ENCODE results near the gene SERGEF.

Gene SERGEF

DNA sequence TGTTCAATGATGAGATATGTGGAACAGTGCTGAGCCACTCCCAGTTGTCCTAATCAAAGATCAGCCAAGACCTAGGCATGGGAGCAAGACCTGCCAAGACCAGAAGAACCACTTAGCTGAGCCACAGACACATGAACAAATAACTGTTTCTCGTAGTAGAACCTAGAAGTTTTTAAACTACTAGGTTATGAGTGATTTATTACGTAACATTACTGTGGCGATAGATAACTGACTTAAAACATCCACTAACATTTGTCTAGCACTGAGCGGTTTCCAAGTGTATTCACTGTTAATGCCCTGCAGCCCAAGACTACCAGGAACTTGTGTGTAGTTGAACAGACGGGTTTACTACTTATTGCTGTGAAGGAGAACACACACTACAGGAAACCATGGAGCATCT, 120.4 kb downstream of the SERGEF start:
- Histone ChIP-seq H3K4me3 (ENCODE audit: insufficient read length, low read depth) (no peak overlapping the region), H3K4me1 (ENCODE audit: insufficient read depth, insufficient read length) (no peaks in the 10 kb centered on the region), H3K9me3 (ENCODE audit: insufficient read depth, low read length) (no peaks in the 10 kb centered on the region), H3K27me3 (ENCODE audit: insufficient read depth, insufficient read length) (no peaks in the 10 kb centered on the region), H3K36me3 (ENCODE audit: insufficient read depth, insufficient read length, low read length) (no peaks in the 10 kb centered on the region), H3K9ac (ENCODE audit: insufficient read length, low read depth) (no peak overlapping the region)
- TF ChIP-seq YY1 (IDR thresholded peaks at IDR 0.05; ENCODE audit: insufficient read depth, insufficient read length), result no peak
- TF ChIP-seq ZNF274 (IDR thresholded peaks at IDR 0.05; ENCODE audit: low read depth, low read length), result no peak
- no peak for TF ChIP-seq SUZ12 (IDR thresholded peaks at IDR 0.05; ENCODE audit: extremely low read depth, insufficient read depth, insufficient read length)
- DNase-seq (ENCODE audit: low read depth, low spot score), result no peak

DNA sequence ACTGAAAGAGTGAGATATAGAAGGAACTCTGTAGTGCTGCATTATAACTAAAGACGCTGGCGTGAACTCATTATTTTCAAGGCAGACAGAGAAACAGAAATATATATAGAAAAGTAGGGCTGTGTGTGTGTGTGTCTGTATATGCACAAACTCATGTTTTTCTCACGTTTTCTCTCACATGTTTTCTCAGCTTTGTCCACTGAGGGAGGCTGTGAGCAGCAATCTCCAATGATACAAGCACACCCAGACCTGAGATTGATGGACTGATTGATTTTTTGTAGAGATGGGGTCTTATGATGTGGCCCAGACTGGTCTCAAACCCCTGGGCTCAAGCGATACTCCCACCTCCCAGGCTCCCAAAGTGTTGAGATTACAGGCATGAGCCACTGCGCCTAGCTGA, 122.5 kb downstream of the SERGEF start:
- no peak for DNase-seq (ENCODE audit: low read depth, low spot score)
- H3K4me3 ChIP-seq (ENCODE audit: insufficient read length, low read depth), result no peak overlapping the region
- H3K27me3 ChIP-seq (ENCODE audit: insufficient read depth, insufficient read length), result no peaks in the 10 kb centered on the region
- TF ChIP-seq ZNF274 (IDR thresholded peaks at IDR 0.05; ENCODE audit: low read depth, low read length) (no peak), YY1 (IDR thresholded peaks at IDR 0.05; ENCODE audit: insufficient read depth, insufficient read length) (no peak), SUZ12 (IDR thresholded peaks at IDR 0.05; ENCODE audit: extremely low read depth, insufficient read depth, insufficient read length) (no peak)
- no peaks in the 10 kb centered on the region for H3K9me3 ChIP-seq (ENCODE audit: insufficient read depth, low read length)
- H3K4me1 ChIP-seq (ENCODE audit: insufficient read depth, insufficient read length), result no peaks in the 10 kb centered on the region
- no peak overlapping the region for H3K9ac ChIP-seq (ENCODE audit: insufficient read length, low read depth)
- H3K36me3 ChIP-seq (ENCODE audit: insufficient read depth, insufficient read length, low read length), result no peaks in the 10 kb centered on the region

DNA sequence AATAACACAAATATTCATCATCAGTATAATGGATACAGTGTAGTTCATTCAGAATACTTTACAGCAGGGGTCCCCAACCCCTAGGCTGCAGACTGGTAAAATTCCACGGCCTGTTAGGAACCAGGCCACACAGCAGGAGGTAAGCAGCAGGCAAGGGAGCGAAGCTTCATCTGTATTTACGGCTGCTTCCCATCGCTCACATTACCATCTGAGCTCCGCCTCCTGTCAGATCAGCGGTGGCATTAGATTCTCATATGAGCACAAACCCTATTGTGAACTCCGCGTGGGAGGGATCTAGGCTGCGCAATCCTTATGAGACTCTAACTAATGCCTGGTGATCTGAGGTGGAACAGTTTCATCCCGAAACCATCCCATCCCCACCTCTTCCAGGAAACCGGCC, 125.1 kb downstream of the SERGEF start:
- H3K27me3 ChIP-seq (ENCODE audit: insufficient read depth, insufficient read length), result no peaks in the 10 kb centered on the region
- no peak for DNase-seq (ENCODE audit: low read depth, low spot score)
- H3K4me3 ChIP-seq (ENCODE audit: insufficient read length, low read depth), result no peak overlapping the region
- H3K4me1 ChIP-seq (ENCODE audit: insufficient read depth, insufficient read length), result no peaks in the 10 kb centered on the region
- no peaks in the 10 kb centered on the region for H3K9me3 ChIP-seq (ENCODE audit: insufficient read depth, low read length)
- no peaks in the 10 kb centered on the region for H3K36me3 ChIP-seq (ENCODE audit: insufficient read depth, insufficient read length, low read length)
- no peak for TF ChIP-seq YY1 (IDR thresholded peaks at IDR 0.05; ENCODE audit: insufficient read depth, insufficient read length)
- TF ChIP-seq SUZ12 (IDR thresholded peaks at IDR 0.05; ENCODE audit: extremely low read depth, insufficient read depth, insufficient read length), result no peak
- TF ChIP-seq ZNF274 (IDR thresholded peaks at IDR 0.05; ENCODE audit: low read depth, low read length), result no peak
- H3K9ac ChIP-seq (ENCODE audit: insufficient read length, low read depth), result no peak overlapping the region

DNA sequence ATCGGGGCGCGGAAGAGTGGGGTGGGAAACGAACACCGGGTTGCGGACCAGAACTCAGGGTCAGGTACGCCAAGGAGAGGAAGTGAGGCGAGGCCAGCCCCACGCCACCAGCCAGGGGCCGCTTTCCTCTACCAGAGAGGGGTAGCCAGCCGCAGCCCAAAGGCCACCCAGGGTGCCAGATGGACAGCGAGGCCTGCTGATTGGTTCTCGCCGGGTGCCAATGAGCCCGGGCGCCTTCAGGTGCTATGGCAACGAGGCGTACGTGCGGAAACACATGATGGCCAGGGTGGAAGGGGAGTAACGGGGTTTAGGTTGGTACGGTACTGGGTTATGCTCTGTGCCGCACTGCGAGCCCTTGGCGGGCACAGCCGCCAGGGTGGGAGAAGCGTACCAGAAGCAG, 128.9 kb downstream of the SERGEF start:
- Histone ChIP-seq H3K36me3 (ENCODE audit: insufficient read depth, insufficient read length, low read length) (no peaks in the 10 kb centered on the region), H3K9ac (ENCODE audit: insufficient read length, low read depth) (no peak overlapping the region), H3K4me3 (ENCODE audit: insufficient read length, low read depth) (no peak overlapping the region), H3K4me1 (ENCODE audit: insufficient read depth, insufficient read length) (no peaks in the 10 kb centered on the region), H3K9me3 (ENCODE audit: insufficient read depth, low read length) (no peaks in the 10 kb centered on the region), H3K27me3 (ENCODE audit: insufficient read depth, insufficient read length) (no peaks in the 10 kb centered on the region)
- no peak for DNase-seq (ENCODE audit: low read depth, low spot score)
- no peak for TF ChIP-seq ZNF274 (IDR thresholded peaks at IDR 0.05; ENCODE audit: low read depth, low read length)
- no peak for TF ChIP-seq SUZ12 (IDR thresholded peaks at IDR 0.05; ENCODE audit: extremely low read depth, insufficient read depth, insufficient read length)
- TF ChIP-seq YY1 (IDR thresholded peaks at IDR 0.05; ENCODE audit: insufficient read depth, insufficient read length), result no peak

DNA sequence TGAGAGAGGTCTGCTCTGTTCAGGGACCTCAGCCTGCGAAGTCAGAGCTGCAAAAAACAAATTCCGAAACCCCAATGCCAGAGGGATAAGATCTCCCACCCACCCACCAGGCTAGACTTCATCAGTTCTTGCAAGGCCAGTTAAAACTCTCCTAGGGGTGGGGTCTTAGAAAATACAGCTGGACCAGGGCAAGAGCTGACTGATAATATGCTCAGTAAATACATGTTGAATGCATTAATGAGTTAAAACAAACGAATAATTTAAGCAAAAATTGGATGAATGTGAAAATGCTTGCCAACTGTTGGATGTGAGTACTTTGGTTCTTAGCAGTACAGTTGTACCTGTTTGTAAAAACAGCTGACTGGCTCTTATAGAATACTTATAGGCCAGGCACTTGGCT, 129.8 kb downstream of the SERGEF start:
- H3K27me3 ChIP-seq (ENCODE audit: insufficient read depth, insufficient read length), result no peaks in the 10 kb centered on the region

DNA sequence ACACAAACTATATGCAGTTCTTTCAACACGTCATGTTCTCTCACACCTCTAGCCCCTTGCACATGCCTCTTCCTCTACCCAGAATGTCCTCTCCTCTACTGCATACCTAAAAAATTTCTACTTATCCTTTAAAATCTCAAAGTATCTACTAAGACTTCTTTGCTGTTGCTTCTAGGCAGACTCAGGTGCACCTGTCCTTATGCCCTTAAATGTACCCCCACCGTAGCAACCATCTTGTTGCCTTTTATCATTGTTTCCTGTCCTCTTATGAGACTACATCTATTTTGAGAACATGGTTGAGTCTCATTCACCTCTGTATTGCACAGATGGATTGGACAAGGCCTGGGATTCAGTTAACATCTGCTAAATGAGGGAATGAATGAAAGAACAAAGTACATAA, 134.1 kb downstream of the SERGEF start:
- H3K9me3 ChIP-seq (ENCODE audit: insufficient read depth, low read length), result no peaks in the 10 kb centered on the region
- H3K9ac ChIP-seq (ENCODE audit: insufficient read length, low read depth), result no peak overlapping the region
- H3K4me3 ChIP-seq (ENCODE audit: insufficient read length, low read depth), result no peak overlapping the region
- no peak for DNase-seq (ENCODE audit: low read depth, low spot score)
- TF ChIP-seq ZNF274 (IDR thresholded peaks at IDR 0.05; ENCODE audit: low read depth, low read length) (no peak), YY1 (IDR thresholded peaks at IDR 0.05; ENCODE audit: insufficient read depth, insufficient read length) (no peak), SUZ12 (IDR thresholded peaks at IDR 0.05; ENCODE audit: extremely low read depth, insufficient read depth, insufficient read length) (no peak)
- H3K27me3 ChIP-seq (ENCODE audit: insufficient read depth, insufficient read length), result no peaks in the 10 kb centered on the region
- no peaks in the 10 kb centered on the region for H3K36me3 ChIP-seq (ENCODE audit: insufficient read depth, insufficient read length, low read length)
- no peaks in the 10 kb centered on the region for H3K4me1 ChIP-seq (ENCODE audit: insufficient read depth, insufficient read length)

More for the DNA sequence above, 129.8 kb downstream of the SERGEF start:
- no peak overlapping the region for H3K4me3 ChIP-seq (ENCODE audit: insufficient read length, low read depth)
- H3K36me3 ChIP-seq (ENCODE audit: insufficient read depth, insufficient read length, low read length), result no peaks in the 10 kb centered on the region
- H3K4me1 ChIP-seq (ENCODE audit: insufficient read depth, insufficient read length), result no peaks in the 10 kb centered on the region
- no peak overlapping the region for H3K9ac ChIP-seq (ENCODE audit: insufficient read length, low read depth)
- DNase-seq (ENCODE audit: low read depth, low spot score), result no peak
- no peaks in the 10 kb centered on the region for H3K9me3 ChIP-seq (ENCODE audit: insufficient read depth, low read length)
- no peak for TF ChIP-seq YY1 (IDR thresholded peaks at IDR 0.05; ENCODE audit: insufficient read depth, insufficient read length)
- TF ChIP-seq SUZ12 (IDR thresholded peaks at IDR 0.05; ENCODE audit: extremely low read depth, insufficient read depth, insufficient read length), result no peak
- TF ChIP-seq ZNF274 (IDR thresholded peaks at IDR 0.05; ENCODE audit: low read depth, low read length), result no peak

DNA sequence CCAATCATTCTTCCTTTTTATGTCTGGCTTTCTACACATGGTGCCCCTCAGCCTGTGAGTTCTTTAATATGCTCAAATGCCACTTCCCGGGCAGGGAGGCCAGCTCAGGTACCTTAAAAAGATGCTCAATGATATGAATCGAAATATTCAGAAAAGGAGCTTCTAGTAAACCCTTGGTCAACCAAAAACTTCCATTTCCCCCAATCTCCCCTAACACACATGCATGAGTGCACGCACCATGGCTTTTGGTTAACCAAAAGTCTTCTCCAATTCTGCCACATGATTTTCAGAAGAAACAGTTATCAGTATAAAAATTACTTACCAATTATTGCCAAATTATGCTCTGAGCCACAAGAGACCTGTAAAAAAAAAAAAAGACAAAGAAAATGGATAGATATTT, 135.0 kb downstream of the SERGEF start:
- TF ChIP-seq ZNF274 (IDR thresholded peaks at IDR 0.05; ENCODE audit: low read depth, low read length) (no peak), SUZ12 (IDR thresholded peaks at IDR 0.05; ENCODE audit: extremely low read depth, insufficient read depth, insufficient read length) (no peak), YY1 (IDR thresholded peaks at IDR 0.05; ENCODE audit: insufficient read depth, insufficient read length) (no peak)
- no peak for DNase-seq (ENCODE audit: low read depth, low spot score)

DNA sequence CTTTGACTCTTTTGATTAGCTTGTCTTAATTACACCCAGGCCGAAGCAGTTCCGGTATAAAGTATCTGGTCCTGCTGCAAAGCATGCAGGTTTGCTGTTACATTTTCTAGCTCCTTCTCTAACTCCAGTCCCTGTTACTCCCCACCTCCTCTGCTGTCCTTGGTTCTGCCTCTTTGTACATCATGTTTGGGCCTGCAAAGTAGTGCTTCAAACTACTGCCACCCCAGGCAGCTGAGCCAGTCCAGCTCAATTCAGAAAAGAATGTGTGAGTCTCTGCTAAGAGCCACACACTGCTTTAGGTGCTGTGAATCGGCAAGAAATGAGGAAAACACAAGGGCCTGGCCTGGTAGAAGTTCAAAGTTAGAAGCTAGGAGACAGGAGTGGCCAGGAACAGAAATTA, 136.0 kb downstream of the SERGEF start:
- Histone ChIP-seq H3K36me3 (ENCODE audit: insufficient read depth, insufficient read length, low read length) (no peaks in the 10 kb centered on the region), H3K27me3 (ENCODE audit: insufficient read depth, insufficient read length) (no peaks in the 10 kb centered on the region), H3K4me1 (ENCODE audit: insufficient read depth, insufficient read length) (no peaks in the 10 kb centered on the region), H3K9me3 (ENCODE audit: insufficient read depth, low read length) (no peaks in the 10 kb centered on the region), H3K9ac (ENCODE audit: insufficient read length, low read depth) (no peak overlapping the region), H3K4me3 (ENCODE audit: insufficient read length, low read depth) (no peak overlapping the region)
- no peak for DNase-seq (ENCODE audit: low read depth, low spot score)
- TF ChIP-seq SUZ12 (IDR thresholded peaks at IDR 0.05; ENCODE audit: extremely low read depth, insufficient read depth, insufficient read length) (no peak), ZNF274 (IDR thresholded peaks at IDR 0.05; ENCODE audit: low read depth, low read length) (no peak)

More for the DNA sequence above, 135.0 kb downstream of the SERGEF start:
- H3K4me3 ChIP-seq (ENCODE audit: insufficient read length, low read depth), result no peak overlapping the region
- no peak overlapping the region for H3K9ac ChIP-seq (ENCODE audit: insufficient read length, low read depth)
- H3K9me3 ChIP-seq (ENCODE audit: insufficient read depth, low read length), result no peaks in the 10 kb centered on the region
- H3K27me3 ChIP-seq (ENCODE audit: insufficient read depth, insufficient read length), result no peaks in the 10 kb centered on the region
- no peaks in the 10 kb centered on the region for H3K4me1 ChIP-seq (ENCODE audit: insufficient read depth, insufficient read length)
- H3K36me3 ChIP-seq (ENCODE audit: insufficient read depth, insufficient read length, low read length), result no peaks in the 10 kb centered on the region

Measured in NT2/D1 (cell line).